GM08714 (cell line): ENCODE results near the gene R3HDM2.

ENCODE experiments used
- H3K4me3 ChIP-seq: fragments of 200-500 bp; sonication (Bioruptor generic); 2 replicates; pipeline ENCODE4 v1.5.1; 2014; ENCODE audit warnings: mild to moderate bottlenecking, low read length, inconsistent platforms
- ZNF274 ChIP-seq: IDR thresholded peaks from 2 replicates; pipeline ENCODE4 v1.6.1; 2012; ENCODE audit warnings: mild to moderate bottlenecking, low read depth, low read length

Gene R3HDM2

DNA sequence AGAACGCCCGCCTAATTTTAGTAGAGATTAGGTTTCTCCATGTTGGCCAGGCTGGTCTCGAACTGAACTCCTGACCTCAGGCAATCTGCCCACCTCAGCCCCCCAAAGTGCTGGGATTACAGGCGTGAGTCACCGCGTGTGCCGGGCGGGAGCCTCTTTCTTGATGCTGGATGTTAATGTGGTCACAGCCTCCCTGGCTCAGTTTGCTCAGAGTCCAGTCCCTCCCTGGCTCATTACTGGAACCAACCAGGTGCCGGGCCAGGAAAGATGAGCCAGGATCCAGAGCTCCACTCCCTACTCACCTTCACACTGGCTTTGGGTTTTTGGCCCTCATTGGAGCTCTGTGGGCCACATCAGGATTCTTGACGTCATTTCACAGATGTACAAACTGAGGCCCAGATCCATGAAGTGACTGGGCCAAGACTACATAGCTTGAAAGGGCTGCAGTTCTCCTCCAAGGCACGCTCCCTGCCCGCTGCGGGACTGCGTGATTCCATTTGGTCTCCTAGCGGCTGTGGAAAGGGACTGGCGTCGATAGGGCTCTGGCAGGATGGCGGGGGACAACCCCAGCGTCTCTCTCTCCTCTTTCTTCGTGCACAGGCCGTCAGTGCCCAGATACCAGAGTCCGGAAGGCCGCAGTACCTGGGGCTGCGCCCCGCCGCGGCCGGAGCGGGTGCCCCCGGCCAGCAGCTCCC, 206.4 kb downstream of the R3HDM2 start:
- no peak overlapping the region for H3K4me3 ChIP-seq
- TF ChIP-seq ZNF274: no peak

DNA sequence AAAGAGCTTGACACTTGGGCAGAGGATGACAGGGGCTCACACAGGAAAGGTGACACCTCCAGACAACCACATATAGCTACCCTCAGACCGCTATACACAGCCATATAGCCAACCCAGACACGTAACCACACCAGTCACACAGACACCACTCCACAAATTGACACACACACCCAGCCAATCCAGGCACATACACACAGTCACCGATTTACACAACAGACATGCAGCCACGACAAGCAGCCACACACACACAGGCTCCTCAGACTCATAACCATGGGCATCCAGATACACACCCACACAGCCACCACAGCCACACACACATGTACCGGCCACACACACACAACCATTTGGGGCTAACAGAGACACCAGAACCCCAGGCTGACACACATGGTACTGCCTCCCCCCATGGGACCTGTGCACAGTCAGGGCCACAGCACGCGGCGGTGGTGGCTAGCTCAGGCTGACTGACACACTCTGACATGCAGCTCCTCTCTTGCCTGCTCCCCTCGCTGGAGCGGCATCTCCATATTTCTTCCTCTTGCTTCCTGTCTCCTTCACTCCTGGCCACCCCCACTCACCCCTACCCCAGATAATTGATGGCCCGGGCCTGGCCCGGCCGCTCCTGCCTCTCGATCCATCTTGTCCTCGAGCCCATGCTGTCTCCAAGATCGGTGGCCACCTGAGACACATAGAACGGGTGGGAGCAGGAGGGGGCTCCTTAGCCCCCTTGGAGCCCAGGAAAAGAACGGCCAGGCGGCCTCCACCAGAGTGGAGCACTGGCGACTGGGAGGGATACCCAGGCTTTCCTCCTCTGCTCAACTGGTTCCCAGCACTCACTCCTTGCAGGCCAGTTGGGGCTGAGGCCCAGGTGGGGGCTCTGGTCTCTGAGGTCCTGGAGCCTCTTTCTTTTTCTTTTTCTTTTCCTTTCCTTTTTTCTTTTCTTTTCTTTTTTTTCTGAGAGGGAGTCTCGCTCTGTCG, 207.4 kb downstream of the R3HDM2 start:
- no peak for TF ChIP-seq ZNF274
- no peak overlapping the region for H3K4me3 ChIP-seq

DNA sequence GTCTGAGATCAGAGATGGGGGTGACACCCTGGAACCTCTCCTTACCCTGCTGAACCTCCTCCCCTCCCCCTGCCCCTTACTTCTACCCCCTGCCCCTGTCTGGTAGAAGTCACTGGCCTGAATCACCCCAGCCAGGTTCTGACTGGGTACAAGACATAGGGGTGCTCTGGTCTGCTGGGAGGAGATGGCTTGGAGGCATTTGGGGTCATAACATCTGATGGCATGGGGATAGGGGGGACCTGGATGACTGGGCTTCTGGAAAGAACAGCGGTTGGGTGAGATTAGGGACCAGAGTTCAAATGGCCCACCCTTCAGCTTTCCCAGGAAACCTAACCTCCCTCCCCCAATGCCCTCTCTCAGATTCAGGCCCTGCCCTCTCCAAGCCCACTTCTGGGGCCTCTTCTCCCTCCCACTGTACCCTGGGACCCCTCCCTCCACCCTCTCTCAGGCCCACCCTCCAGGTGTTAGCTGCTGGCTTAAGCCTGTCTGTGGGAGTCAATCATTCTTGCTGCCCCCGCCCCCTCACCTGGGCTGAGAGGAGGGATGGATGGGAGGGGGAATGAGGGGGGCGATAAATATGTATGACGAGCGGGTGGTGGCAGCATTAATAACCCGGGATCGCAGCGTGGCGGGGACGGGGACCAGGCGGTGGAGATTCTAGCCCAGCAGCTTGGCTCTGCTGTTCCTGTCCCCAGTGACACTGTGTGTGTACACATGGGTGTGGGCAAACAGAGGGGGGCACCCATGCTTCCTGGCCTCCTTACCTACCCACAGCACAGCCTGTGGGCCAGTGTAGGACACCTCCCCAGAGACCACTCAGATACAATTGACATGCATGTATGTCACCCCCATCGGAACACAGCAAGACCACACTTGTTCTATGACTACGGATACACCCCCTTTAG, 208.3 kb downstream of the R3HDM2 start:
- no peak for TF ChIP-seq ZNF274
- no peak overlapping the region for H3K4me3 ChIP-seq

DNA sequence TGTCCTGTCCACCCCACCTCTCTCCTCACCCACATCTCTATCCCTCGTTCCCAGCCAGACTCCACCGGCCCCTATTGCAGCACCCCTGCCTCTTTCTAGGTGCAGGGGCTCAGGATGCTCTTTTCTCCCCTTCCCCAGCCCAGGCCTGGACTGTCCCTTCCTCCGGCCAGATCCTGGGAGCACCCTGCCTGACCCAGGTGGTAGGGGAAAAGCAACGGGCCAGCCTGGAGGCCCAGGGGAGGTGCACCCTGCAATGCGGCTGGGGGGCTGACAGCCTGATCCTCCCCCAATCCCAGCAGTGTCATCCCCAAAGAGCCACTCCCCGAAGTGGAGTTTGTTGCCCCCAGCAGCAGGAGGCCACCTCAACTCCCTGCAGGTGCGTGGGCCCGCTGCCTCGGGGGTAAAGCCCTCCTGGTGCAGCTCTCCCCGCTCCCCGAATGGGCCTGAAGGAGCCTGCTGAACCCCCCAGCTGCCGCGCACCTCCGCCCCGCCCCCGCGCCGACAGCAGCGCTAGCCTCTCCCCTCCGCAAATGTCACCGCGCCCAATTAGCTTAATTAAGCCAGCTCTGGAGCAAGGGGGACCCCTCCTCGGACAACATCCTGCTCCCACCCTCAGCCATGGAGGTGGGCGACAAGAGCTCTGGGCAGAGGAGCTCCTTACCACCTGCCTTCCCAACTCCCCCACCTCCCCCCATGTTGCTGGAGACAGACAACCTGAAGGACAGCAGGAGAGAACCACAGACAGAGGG, 209.5 kb downstream of the R3HDM2 start:
- H3K4me3 ChIP-seq: no peak overlapping the region
- no peak for TF ChIP-seq ZNF274

DNA sequence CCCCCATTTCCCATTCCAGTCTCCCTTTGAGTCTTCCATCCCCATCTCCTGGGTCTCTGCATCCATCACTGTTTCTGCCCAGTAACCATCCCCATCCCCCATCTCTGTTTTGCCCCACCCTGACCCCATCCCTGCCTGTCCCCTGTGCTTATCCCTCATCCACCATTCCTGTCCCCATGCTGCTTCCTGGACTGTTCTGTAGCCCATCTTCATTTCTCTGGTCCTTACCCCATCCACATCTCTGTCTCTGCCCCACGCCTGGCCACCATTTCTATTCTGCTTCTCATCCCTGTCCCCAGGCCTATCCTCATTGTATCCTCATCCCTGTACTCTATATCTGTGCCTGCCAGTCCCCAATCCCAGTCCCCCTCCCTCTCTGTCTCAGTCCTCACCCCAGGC, 210.1 kb downstream of the R3HDM2 start:
- TF ChIP-seq ZNF274: no peak
- H3K4me3 ChIP-seq: no peak overlapping the region

GRCh38 chr12:57219993-57220754, 210.7 kb downstream of the R3HDM2 start:
- no peak for TF ChIP-seq ZNF274
- no peak overlapping the region for H3K4me3 ChIP-seq

DNA sequence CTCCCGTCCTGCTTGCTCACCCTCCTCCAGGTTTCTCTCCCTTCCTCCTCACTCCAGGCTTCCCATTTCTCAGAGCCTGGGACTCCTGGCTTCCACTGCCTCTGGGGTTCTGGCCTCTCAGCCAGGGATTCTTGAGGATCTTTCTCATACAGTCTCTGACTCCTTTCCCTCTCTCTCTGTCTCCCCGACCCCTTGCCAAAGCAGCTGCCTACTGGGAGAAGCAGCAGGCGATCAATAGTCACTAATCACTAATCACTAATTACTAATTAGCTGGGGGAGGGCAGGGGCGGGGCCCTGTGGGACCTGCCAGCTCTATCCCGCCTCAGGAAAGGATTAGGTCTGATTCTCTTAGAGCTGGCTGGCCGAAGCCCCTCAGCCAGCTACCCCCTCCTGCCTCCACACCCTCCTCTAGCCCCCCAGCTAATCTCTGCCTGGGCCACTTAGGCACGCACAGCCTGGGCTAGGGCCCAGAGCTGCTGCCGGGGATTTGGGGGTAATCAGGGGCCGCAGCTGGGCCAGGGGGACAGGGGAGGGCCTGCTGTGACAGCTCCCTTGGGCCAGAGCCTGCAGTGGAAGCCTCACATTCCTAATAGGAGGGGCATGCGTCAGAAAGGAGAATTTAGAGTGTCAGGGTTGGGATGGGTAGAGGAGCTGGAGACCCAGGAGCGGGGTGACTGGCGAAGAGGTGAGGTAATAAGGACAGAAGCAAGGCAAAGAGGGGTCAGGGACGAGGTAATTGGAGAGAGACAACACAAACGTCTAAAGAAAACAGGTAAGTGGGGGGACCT, 211.4 kb downstream of the R3HDM2 start:
- no peak overlapping the region for H3K4me3 ChIP-seq
- no peak for TF ChIP-seq ZNF274

DNA sequence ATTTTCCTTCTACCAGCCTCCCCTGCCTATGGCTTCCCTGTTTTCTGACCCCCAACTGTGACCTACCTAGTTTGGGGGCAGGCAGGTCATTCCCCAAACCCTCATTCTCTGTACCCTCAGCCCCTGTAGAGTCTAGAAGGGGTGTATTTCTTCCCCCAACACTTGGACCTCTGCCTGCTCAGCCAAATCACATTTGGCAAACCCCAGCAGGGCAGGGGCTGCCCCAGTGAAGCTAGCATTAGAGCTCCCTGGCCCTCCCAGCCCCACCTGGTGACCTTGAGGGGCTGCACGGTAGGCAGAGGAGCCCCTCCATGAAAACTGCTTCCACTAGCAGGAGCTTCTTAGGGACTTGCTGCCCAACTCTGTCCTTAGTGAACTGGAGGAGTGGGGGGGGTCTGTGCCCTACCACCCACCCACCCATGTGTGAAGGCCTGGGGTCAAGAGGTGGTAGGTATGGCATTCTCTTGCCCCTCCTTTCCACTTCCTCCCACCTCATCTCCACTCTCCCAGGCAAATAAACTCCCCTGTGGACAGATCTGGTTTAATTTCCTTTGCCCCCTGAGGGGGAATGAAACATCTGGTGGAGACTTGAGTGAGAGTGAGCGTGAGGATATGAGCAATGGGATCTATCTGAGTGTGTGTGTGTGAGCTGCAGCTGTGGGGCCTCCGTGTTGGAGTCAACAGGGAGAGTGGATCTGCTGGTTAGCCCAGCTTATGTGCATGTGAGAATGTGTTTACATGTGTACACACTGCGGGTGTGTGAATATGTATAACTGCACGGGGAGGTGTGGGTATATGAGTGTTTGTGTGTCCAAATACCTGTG, 212.6 kb downstream of the R3HDM2 start:
- no peak for TF ChIP-seq ZNF274
- no peak overlapping the region for H3K4me3 ChIP-seq

GRCh38 chr12:57216921-57217879, 213.6 kb downstream of the R3HDM2 start:
- H3K4me3 ChIP-seq: peak overlapping the region; percentile 35; the same call in 1 of the 2 replicates
- TF ChIP-seq ZNF274: no peak

DNA sequence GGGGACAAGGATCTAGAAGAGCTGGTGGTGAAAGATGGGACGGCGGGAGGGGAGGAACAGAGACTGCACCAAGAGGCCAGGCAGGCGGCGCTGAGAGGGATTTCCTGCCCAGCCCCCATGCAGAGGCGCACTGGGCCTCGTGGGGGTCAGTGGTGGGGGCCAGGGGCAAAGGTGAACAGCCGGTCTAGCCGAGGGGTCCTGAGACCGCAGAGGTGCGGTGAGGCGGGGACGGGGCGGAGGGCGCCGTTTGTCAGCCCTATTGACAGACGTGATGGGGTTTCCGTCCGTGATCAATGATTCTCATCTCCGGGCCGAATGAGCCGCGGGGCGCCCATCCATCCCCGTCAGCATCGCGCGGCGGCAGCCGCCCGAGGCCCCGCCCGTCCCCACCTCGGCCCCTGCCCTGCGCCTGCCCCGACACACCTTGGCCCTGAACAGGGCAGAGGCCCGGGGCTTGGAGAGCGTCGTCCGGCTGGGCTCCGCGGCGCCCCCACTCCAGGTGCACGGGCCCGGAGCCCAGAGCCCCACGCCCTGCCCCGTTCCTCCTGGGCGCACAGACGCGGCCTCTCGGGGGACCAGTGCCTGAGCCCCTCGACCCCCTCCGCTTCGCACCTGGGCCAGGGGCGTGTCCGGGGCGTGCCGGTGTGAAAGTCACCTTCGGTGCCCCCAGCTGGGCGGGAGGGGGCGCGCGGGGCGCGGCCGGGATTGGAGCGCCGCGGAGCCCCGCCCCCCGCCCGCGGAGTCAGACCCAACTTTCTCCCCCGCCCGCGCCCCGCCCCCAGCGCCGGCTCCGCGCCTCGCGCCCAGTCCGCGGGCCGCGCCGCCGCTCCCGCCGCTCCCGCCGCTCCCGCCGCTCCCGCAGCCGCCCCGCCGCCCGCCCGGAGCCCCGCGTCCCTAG, 214.6 kb downstream of the R3HDM2 start, which contains the start of gene NXPH4:
TSS of gene NXPH4 (plus strand) at position 781 of the 898 bp plus-strand sequence. CDS start 176 bp downstream, outside the sequence.
- H3K4me3 ChIP-seq: peak within 1 kb of the TSS; percentile 35; the same call in 1 of the 2 replicates
- TF ChIP-seq ZNF274: no peak
